ENCODE data around the gene UBASH3A. TPM values are rescaled to one million over a fixed set of nuclear protein-coding genes. Genes with fewer than 3 reads are reported as not detected.

The UBASH3A gene
- total and polyA plus RNA-seq, 9 donors = 0.15 to 0.85 (median 0.24) TPM; not detected in 2

GRCh38 chr21:42453986-42454570 lies 50.4 kb downstream of the UBASH3A start:
- 24 to 29% (median 28%) methylated on average over 19 of the region's 19 CpGs for WGBS, 3 donors
- no peaks in the 10 kb centered on the region for H3K4me1 ChIP-seq (ENCODE audit: insufficient read depth)
- TF ChIP-seq POLR2A (IDR thresholded peaks at IDR 0.05) (no peak), EP300 (IDR thresholded peaks at IDR 0.05) (no peak)
- TF ChIP-seq, protein P1, sequence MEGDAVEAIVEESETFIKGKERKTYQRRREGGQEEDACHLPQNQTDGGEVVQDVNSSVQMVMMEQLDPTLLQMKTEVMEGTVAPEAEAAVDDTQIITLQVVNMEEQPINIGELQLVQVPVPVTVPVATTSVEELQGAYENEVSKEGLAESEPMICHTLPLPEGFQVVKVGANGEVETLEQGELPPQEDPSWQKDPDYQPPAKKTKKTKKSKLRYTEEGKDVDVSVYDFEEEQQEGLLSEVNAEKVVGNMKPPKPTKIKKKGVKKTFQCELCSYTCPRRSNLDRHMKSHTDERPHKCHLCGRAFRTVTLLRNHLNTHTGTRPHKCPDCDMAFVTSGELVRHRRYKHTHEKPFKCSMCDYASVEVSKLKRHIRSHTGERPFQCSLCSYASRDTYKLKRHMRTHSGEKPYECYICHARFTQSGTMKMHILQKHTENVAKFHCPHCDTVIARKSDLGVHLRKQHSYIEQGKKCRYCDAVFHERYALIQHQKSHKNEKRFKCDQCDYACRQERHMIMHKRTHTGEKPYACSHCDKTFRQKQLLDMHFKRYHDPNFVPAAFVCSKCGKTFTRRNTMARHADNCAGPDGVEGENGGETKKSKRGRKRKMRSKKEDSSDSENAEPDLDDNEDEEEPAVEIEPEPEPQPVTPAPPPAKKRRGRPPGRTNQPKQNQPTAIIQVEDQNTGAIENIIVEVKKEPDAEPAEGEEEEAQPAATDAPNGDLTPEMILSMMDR (IDR thresholded peaks at IDR 0.05) = no peak
- no peak for DNase-seq
- no peaks in the 10 kb centered on the region for H3K36me3 ChIP-seq
- H3K27ac ChIP-seq = no peak overlapping the region
- H3K27me3 ChIP-seq = no peaks in the 10 kb centered on the region
- H3K9me3 ChIP-seq = no peaks in the 10 kb centered on the region
- no peak overlapping the region for H3K4me3 ChIP-seq
- intact Hi-C loops (cut with DNase I) = no loop called here

DNA sequence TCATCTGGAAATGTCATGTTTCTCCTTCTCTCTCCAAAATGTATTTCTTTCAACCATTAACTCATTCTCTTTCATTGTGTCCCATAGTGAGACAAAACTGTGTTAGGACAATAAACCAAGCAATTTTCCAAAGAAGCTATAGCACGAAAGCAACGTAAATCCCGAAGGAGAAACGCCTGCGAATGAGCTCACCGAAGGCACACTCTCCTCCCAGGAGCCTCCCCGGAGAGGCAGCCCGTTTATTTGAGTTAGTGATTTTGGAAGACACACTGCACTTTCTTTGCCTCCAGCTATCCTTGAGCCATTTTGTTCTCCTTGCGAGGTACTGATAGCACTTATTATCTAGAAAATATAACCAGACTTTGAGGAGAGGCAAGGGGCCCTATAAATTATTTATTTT lies 51.1 kb downstream of the UBASH3A start:
- Histone ChIP-seq H3K36me3 (no peaks in the 10 kb centered on the region), H3K4me1 (ENCODE audit: insufficient read depth) (no peaks in the 10 kb centered on the region), H3K27ac (no peak overlapping the region), H3K4me3 (no peak overlapping the region), H3K27me3 (no peaks in the 10 kb centered on the region), H3K9me3 (no peaks in the 10 kb centered on the region)
- whole genome bisulfite sequencing, 3 donors = 42 to 73% (median 68%) methylated on average over 9 of the region's 9 CpGs
- intact Hi-C loops (cut with DNase I) = no loop called here
- DNase-seq = no peak
- TF ChIP-seq POLR2A (IDR thresholded peaks at IDR 0.05) (no peak), EP300 (IDR thresholded peaks at IDR 0.05) (no peak)
- TF ChIP-seq, protein P1 (IDR thresholded peaks at IDR 0.05) = no peak

- Histone ChIP-seq H3K36me3 (no peaks in the 10 kb centered on the region), H3K27ac (no peak overlapping the region), H3K4me3 (no peak overlapping the region), H3K9me3 (no peaks in the 10 kb centered on the region), H3K4me1 (ENCODE audit: insufficient read depth) (no peaks in the 10 kb centered on the region), H3K27me3 (no peaks in the 10 kb centered on the region)
- TF ChIP-seq EP300 (IDR thresholded peaks at IDR 0.05) (no peak), POLR2A (IDR thresholded peaks at IDR 0.05) (no peak)
- TF ChIP-seq, protein P1 (IDR thresholded peaks at IDR 0.05) = no peak
- 81 to 84% (median 83%) methylated on average over 9 of the region's 9 CpGs for WGBS, 3 donors
- intact Hi-C loops (cut with DNase I) = no loop called here
- DNase-seq = no peak
Observed at GRCh38 chr21:42455196-42455595, 51.5 kb downstream of the UBASH3A start.

DNA sequence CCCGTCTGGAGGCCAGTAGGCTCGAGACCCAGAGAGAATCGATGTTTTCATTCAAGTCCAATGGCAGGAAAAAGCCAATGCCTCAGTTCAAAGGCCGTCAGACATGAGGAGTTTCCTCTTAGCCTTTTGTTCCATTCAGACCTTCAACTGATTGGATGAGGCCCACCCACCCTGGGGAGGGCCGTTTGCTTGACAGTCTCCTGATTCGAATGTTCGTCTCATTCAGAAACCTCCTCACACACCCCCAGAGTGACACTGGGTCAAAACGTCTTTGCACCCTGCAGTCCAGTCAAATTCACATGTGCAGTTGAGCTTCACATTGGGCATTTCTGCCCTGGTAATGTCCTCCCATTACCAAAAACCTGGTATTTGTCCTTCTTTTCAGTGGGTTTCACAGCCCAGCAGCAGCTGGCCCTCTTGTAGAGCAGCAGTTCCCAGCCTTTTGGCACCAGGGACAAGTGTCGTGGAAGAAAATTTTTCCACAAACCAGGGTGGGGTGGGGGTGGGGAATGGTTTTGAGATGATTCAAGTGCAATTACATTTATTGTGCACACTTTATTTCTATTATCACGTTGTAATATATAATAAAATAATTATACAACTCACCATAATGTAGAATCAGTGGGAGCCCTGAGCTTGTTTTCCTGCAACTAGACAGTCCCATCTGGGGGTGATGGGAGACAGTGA lies 52.2 kb downstream of the UBASH3A start:
- TF ChIP-seq POLR2A (IDR thresholded peaks at IDR 0.05) = no peak
- TF ChIP-seq, protein P1 (IDR thresholded peaks at IDR 0.05) = no peak
- TF ChIP-seq EP300 (IDR thresholded peaks at IDR 0.05) = no peak
- DNase-seq = no peak
- Histone ChIP-seq H3K27me3 (no peaks in the 10 kb centered on the region), H3K27ac (no peak overlapping the region), H3K4me3 (no peak overlapping the region), H3K9me3 (no peaks in the 10 kb centered on the region), H3K36me3 (no peaks in the 10 kb centered on the region), H3K4me1 (ENCODE audit: insufficient read depth) (no peaks in the 10 kb centered on the region)
- intact Hi-C loops (cut with DNase I) = no loop called here
- 86 to 87% (median 87%) methylated on average over 10 of the region's 10 CpGs for WGBS, 3 donors
